GM15510 (cell line): Measurements from ENCODE around the gene ALDH4A1.

Source experiments
- POLR2A ChIP-seq: IDR thresholded peaks from 3 replicates; pipeline ENCODE4 v1.6.1; 2011; ENCODE audit warnings: borderline replicate concordance; ENCODE audit not compliant: insufficient read length; ENCODE audit errors: extremely low read depth

The ALDH4A1 gene

GRCh38 chr1:18899363-18900049 lies 2.8 kb downstream of the ALDH4A1 start:
- no peak for TF ChIP-seq POLR2A

GRCh38 chr1:18898567-18898966 lies 3.8 kb downstream of the ALDH4A1 start:
- TF ChIP-seq POLR2A = no peak

DNA sequence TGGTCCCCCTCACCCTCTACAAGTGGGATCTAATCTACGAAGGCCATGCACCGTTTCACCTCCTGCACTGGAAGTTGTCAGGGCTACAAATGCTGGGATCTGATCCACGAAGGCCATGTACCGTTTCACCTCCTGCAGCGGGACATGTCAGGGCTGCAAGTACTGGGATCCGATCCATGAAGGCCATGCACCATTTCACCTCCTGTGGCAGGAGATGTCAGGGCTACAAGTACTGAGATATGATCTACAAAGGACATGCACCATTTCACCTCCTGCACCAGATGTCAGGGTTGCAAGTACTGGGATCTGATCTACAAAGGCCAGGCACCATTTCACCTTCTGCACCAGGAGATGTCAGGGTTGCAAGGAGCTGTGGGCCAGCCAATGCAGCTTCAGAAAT lies 7.0 kb downstream of the ALDH4A1 start:
- no peak for TF ChIP-seq POLR2A

GRCh38 chr1:18893120-18893519 lies 9.2 kb downstream of the ALDH4A1 start:
- TF ChIP-seq POLR2A = no peak

DNA sequence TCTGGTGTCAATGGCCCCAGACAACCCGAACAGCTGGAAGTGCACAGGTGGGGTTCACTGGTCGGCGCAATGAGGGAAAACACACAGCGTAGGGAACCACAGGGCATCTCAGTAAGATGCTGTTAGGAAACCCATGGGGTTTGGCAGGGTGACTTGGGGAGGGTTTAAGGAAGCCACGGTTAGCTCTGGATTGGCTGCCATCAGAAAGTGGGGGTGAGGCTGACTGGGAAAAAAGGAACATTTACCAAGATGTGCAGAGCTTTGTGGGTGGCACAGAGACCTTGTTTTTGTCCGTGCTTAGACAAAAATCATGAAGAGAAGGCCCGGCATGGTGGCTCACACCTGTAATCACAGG lies 11.0 kb downstream of the ALDH4A1 start:
- TF ChIP-seq POLR2A = no peak

GRCh38 chr1:18890706-18891425 lies 11.5 kb downstream of the ALDH4A1 start:
- TF ChIP-seq POLR2A = no peak

- no peak for TF ChIP-seq POLR2A
Measured at GRCh38 chr1:18886003-18886335, 16.4 kb downstream of the ALDH4A1 start.

DNA sequence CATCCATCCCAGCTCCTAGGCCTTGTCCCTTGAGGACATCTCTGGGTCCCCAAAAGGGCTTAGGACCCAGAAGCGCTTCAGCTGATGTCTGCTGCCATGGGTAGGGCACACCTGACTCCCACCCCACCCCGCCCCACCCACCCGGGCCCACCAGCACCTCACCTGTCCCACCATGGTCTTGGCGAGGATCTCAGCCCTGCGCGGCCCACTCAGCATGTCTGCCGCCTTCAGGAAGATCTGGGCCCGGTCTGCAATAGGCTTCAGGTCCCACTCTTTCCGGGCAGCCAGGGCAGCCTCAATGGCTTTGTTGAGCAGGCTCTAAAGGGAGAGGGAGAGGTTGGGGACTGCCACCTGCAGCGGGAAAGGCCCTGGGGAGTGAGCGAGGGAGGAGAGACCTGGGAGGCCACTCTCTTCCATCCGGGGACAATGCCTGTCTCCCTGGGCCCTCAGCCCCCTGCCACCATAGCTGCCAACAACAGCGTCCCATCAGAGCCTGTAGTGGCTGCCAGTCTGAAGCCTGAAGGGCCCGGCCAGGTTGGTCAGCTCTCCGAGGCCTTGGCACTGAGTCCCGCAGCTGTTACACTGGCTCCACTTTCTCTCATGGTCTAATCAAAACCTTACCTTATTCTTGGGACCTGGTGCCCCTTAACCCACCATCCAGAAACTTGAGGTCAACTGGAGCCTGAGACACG lies 16.9 kb downstream of the ALDH4A1 start:
- TF ChIP-seq POLR2A = no peak

GRCh38 chr1:18884727-18885126 lies 17.6 kb downstream of the ALDH4A1 start:
- no peak for TF ChIP-seq POLR2A

DNA sequence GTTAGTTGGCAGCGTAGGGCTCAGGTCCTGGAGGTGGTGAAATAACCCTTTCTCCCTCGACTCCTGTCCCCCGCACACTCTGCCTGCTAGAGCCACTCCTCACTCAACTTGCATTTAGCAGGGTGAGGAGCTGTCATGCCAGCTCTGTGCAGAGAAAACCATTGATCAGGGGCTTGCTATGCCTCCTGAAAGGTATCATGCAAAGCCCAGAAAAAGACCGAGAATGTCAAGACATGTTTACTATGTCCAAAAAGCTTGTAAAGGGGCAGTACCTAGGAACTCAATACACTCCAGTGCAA lies 18.0 kb downstream of the ALDH4A1 start:
- TF ChIP-seq POLR2A = no peak

DNA sequence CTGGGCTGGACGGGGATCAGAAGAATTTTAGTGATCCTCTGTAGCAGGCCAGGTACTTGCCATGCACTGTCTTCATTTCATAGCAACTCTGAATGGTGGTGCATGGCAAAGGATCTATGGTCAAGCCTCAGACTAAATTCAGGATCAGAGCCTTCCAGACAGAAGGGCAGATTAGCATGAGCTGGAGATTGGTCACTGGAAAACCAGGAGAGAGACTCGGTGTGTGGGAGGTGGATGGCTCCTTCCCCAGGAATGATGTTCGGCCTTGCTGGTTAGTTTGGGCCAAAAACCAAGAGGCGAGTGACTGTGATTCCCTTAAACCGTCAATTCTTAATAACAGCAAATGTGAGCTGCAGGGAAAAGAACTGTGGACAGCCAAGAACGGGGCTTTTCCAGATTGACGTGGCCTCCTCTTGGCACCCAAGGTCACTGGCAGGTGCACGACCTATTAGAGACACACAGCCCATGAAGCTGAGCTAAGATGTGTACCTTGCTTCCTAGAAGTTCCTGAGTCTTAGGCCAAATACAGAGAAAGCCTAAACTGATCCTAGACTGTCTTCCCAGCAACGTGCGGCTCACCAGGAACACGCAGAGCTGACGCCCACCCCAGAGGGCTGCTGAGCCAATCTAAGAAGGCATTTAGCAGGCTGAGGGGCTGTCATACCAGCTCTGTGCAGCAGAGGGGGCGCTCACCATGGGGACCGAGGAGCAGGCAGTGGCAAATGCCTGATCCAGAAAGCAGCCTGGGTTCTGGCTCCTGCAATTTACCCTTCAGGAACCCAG lies 18.5 kb downstream of the ALDH4A1 start:
- no peak for TF ChIP-seq POLR2A

GRCh38 chr1:18883079-18883478 lies 19.3 kb downstream of the ALDH4A1 start:
- TF ChIP-seq POLR2A = no peak

GRCh38 chr1:18882486-18882885 lies 19.9 kb downstream of the ALDH4A1 start:
- TF ChIP-seq POLR2A = no peak

GRCh38 chr1:18881642-18882431 lies 20.5 kb downstream of the ALDH4A1 start:
- no peak for TF ChIP-seq POLR2A
